PC-3 (cell line): ENCODE results near the gene SOX5.

Experiments used
- CTCF ChIP-seq: fragments of 300-600 bp; sonication (generic); conservative IDR thresholded peaks from 2 replicates; pipeline ENCODE4 v1.5.1; 2017; ENCODE audit warnings: antibody characterized with exemption, low read depth, mild to moderate bottlenecking, low read length
- EZH2 ChIP-seq: fragments of 300-600 bp; sonication (generic); IDR thresholded peaks from one replicate; pipeline ENCODE4 v1.6.1; 2017; ENCODE audit warnings: antibody characterized with exemption, mild to moderate bottlenecking, low read length; ENCODE audit not compliant: unreplicated experiment

DNA sequence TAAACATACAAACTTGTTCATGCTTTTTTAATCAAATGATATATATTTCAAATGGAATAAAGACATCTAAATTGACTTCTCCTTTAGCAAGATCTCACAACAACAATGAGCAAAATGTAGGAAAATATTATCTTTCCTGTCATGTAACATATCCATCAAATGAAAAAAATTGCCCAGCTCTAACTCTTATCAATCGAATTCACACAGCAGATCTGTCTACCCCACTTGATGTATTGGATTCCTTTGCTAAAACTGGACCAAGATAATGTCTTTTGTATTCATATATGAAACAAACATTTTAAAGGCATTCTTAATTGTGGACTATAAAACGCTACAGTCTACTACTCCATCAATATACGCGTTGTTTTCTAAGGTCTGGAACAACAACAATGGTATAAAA, 218.0 kb downstream of the SOX5 start:
- no peak for TF ChIP-seq CTCF
- TF ChIP-seq EZH2: no peak
